ENCODE measurements around the gene SLC29A3.

SLC29A3 gene

GRCh38 chr10:71362141-71362540 is 43.1 kb downstream of the SLC29A3 start:
- ChIA-PET CTCF (interaction anchor here (1.6 kb wide), 1 partner anchor 42 kb away, joined by 5 read pairs; the partner anchor contains the start of gene SLC29A3), POLR2A (no interaction called here)
- H3K4me3 ChIP-seq (ENCODE audit: low read depth, low read length): no peak overlapping the region
- no peak for DNase-seq (ENCODE audit: low read depth, low spot score)
- TF ChIP-seq CTCF (IDR thresholded peaks at IDR 0.05; ENCODE audit: insufficient read depth, low read length, missing control alignments): no peak

GRCh38 chr10:71363936-71364335 is 44.9 kb downstream of the SLC29A3 start:
- no peak overlapping the region for H3K4me3 ChIP-seq (ENCODE audit: low read depth, low read length)
- DNase-seq (ENCODE audit: low read depth, low spot score): no peak
- POLR2A ChIA-PET: interaction anchor here (1.3 kb wide), 1 partner anchor 13 kb away, joined by 6 read pairs; no protein-coding TSS in a partner anchor
- CTCF ChIA-PET: interaction anchor here (1.0 to 2.0 kb wide), 5 partner anchors 11 to 44 kb away, joined by 3 to 7 read pairs (median 5); partner anchors contain the start of gene SLC29A3
- no peak for TF ChIP-seq CTCF (IDR thresholded peaks at IDR 0.05; ENCODE audit: insufficient read depth, low read length, missing control alignments)

- CTCF ChIA-PET: interaction anchor here (1.6 to 2.0 kb wide), 3 partner anchors 18 to 50 kb away, joined by 3 to 7 read pairs (median 5); partner anchors contain the start of gene SLC29A3
- H3K4me3 ChIP-seq (ENCODE audit: low read depth, low read length): no peak overlapping the region
- no peak for TF ChIP-seq CTCF (IDR thresholded peaks at IDR 0.05; ENCODE audit: insufficient read depth, low read length, missing control alignments)
- DNase-seq (ENCODE audit: low read depth, low spot score): no peak
- POLR2A ChIA-PET: no interaction called here
Observed at GRCh38 chr10:71365366-71365765, 46.3 kb downstream of the SLC29A3 start.

- ChIA-PET CTCF (interaction anchor here (1.0 to 1.5 kb wide), 4 partner anchors 8 to 16 kb away, joined by 3 to 4 read pairs (median 4); no protein-coding TSS in a partner anchor), POLR2A (no interaction called here)
- no peak for DNase-seq (ENCODE audit: low read depth, low spot score)
- TF ChIP-seq CTCF (IDR thresholded peaks at IDR 0.05; ENCODE audit: insufficient read depth, low read length, missing control alignments): no peak
- no peak overlapping the region for H3K4me3 ChIP-seq (ENCODE audit: low read depth, low read length)
Observed at GRCh38 chr10:71366690-71367089, 47.6 kb downstream of the SLC29A3 start.

- H3K4me3 ChIP-seq (ENCODE audit: low read depth, low read length): no peak overlapping the region
- no peak for TF ChIP-seq CTCF (IDR thresholded peaks at IDR 0.05; ENCODE audit: insufficient read depth, low read length, missing control alignments)
- CTCF ChIA-PET: interaction anchor here (1.0 to 1.5 kb wide), 4 partner anchors 8 to 16 kb away, joined by 3 to 4 read pairs (median 4); no protein-coding TSS in a partner anchor
- DNase-seq (ENCODE audit: low read depth, low spot score): no peak
- POLR2A ChIA-PET: no interaction called here
Observed at GRCh38 chr10:71367271-71367670, 48.2 kb downstream of the SLC29A3 start.

- DNase-seq (ENCODE audit: low read depth, low spot score): no peak
- POLR2A ChIA-PET: no interaction called here
- no peak overlapping the region for H3K4me3 ChIP-seq (ENCODE audit: low read depth, low read length)
- CTCF ChIA-PET: no interaction called here
- TF ChIP-seq CTCF (IDR thresholded peaks at IDR 0.05; ENCODE audit: insufficient read depth, low read length, missing control alignments): no peak
Observed at GRCh38 chr10:71368176-71368575, 49.1 kb downstream of the SLC29A3 start.

Data from AG04449 (cell line).